Ammon's horn (tissue), 1 donor: ENCODE measurements around the gene L3MBTL2.

Experiments used
- DNase-seq: peaks from one replicate; pipeline ENCODE4 v3.0.0-alpha.2; 2016; ENCODE audit warnings: low spot score

Gene L3MBTL2

GRCh38 chr22:41215409-41215808 is 10.3 kb downstream of the L3MBTL2 start:
- no peak for DNase-seq

- DNase-seq, result no peak
Measured at GRCh38 chr22:41215926-41216325, 10.8 kb downstream of the L3MBTL2 start.

- DNase-seq, result no peak
Measured at GRCh38 chr22:41216984-41217383, 11.9 kb downstream of the L3MBTL2 start.

- peak; percentile 78 for DNase-seq
Measured at GRCh38 chr22:41217553-41218157, 12.5 kb downstream of the L3MBTL2 start.

GRCh38 chr22:41222846-41223507 is 17.9 kb downstream of the L3MBTL2 start:
- no peak for DNase-seq

GRCh38 chr22:41223535-41223934 is 18.4 kb downstream of the L3MBTL2 start:
- no peak for DNase-seq

- peak; percentile 66 for DNase-seq
Measured at GRCh38 chr22:41226723-41227655, 21.9 kb downstream of the L3MBTL2 start.

- DNase-seq, result no peak
Measured at GRCh38 chr22:41229215-41229614, 24.1 kb downstream of the L3MBTL2 start.

GRCh38 chr22:41229730-41230400 is 24.8 kb downstream of the L3MBTL2 start:
- no peak for DNase-seq

- no peak for DNase-seq
Measured at GRCh38 chr22:41230401-41230785, 25.3 kb downstream of the L3MBTL2 start.

- no peak for DNase-seq
Measured at GRCh38 chr22:41231369-41231768, 26.3 kb downstream of the L3MBTL2 start.

- DNase-seq, result no peak
Measured at GRCh38 chr22:41234815-41235695, 29.9 kb downstream of the L3MBTL2 start.

- DNase-seq, result no peak
Measured at GRCh38 chr22:41237036-41237706, 32.1 kb downstream of the L3MBTL2 start.

GRCh38 chr22:41237707-41238569 is 32.8 kb downstream of the L3MBTL2 start:
- peak; percentile 57 for DNase-seq

GRCh38 chr22:41238570-41239442 is 33.7 kb downstream of the L3MBTL2 start:
- no peak for DNase-seq

GRCh38 chr22:41239443-41240128 is 34.5 kb downstream of the L3MBTL2 start:
- peak; percentile 64 for DNase-seq

- DNase-seq, result peak; percentile 98
Measured at GRCh38 chr22:41240377-41241132, 35.4 kb downstream of the L3MBTL2 start, which contains the start of gene CHADL. TSS of gene CHADL (minus strand) at chr22:41240931. CDS start at chr22:41240881, 50 bp downstream.
